ENCODE measurements around the gene MYO10.
"Not testable (repeated sequence)": the region's sequence is repeated elsewhere in the genome, so short reads cannot be mapped to it uniquely, and the experiment has no call there.

The MYO10 gene

GRCh38 chr5:16666883-16667398, 269.1 kb downstream of the MYO10 start:
- DNase-seq (ENCODE audit: low read depth), result no peak

GRCh38 chr5:16666130-16666882, 269.8 kb downstream of the MYO10 start:
- no peak for DNase-seq (ENCODE audit: low read depth)

More at GRCh38 chr5:16666883-16667398, 269.1 kb downstream of the MYO10 start:
- no peak overlapping the region for H3K4me3 ChIP-seq (ENCODE audit: low read depth, low read length)

GRCh38 chr5:16665601-16666000, 270.5 kb downstream of the MYO10 start:
- no peak for DNase-seq (ENCODE audit: low read depth)
- H3K4me3 ChIP-seq (ENCODE audit: low read depth, low read length), result no peak overlapping the region

More at GRCh38 chr5:16666130-16666882, 269.8 kb downstream of the MYO10 start:
- H3K4me3 ChIP-seq (ENCODE audit: low read depth, low read length), result no peak overlapping the region

GRCh38 chr5:16664368-16664767, 271.7 kb downstream of the MYO10 start:
- H3K4me3 ChIP-seq (ENCODE audit: low read depth, low read length), result no peak overlapping the region
- DNase-seq (ENCODE audit: low read depth), result no peak

- no peak for DNase-seq (ENCODE audit: low read depth)
- H3K4me3 ChIP-seq (ENCODE audit: low read depth, low read length), result no peak overlapping the region
Measured at GRCh38 chr5:16663840-16664239, 272.2 kb downstream of the MYO10 start.

GRCh38 chr5:16661713-16662112, 274.4 kb downstream of the MYO10 start:
- no peak for DNase-seq (ENCODE audit: low read depth)

GRCh38 chr5:16660982-16661381, 275.1 kb downstream of the MYO10 start:
- no peak for DNase-seq (ENCODE audit: low read depth)
- no peak overlapping the region for H3K4me3 ChIP-seq (ENCODE audit: low read depth, low read length)

More at GRCh38 chr5:16661713-16662112, 274.4 kb downstream of the MYO10 start:
- H3K4me3 ChIP-seq (ENCODE audit: low read depth, low read length), result no peak overlapping the region

GRCh38 chr5:16659536-16659935, 276.6 kb downstream of the MYO10 start:
- no peak for DNase-seq (ENCODE audit: low read depth)
- no peak overlapping the region for H3K4me3 ChIP-seq (ENCODE audit: low read depth, low read length)

GRCh38 chr5:16656561-16657191, 279.4 kb downstream of the MYO10 start:
- DNase-seq (ENCODE audit: low read depth), result peak; percentile 48
- H3K4me3 ChIP-seq (ENCODE audit: low read depth, low read length), result no peak overlapping the region

- no peak for DNase-seq (ENCODE audit: low read depth)
- H3K4me3 ChIP-seq (ENCODE audit: low read depth, low read length), result no peak overlapping the region
Measured at GRCh38 chr5:16654647-16655334, 281.3 kb downstream of the MYO10 start.

GRCh38 chr5:16648739-16649138, 287.3 kb downstream of the MYO10 start:
- not testable (repeated sequence) for DNase-seq (ENCODE audit: low read depth); H3K4me3 ChIP-seq (ENCODE audit: low read depth, low read length)

- H3K4me3 ChIP-seq (ENCODE audit: low read depth, low read length), result no peak overlapping the region
- no peak for DNase-seq (ENCODE audit: low read depth)
Measured at GRCh38 chr5:16644301-16644889, 291.7 kb downstream of the MYO10 start.

- DNase-seq (ENCODE audit: low read depth), result no peak
- no peak overlapping the region for H3K4me3 ChIP-seq (ENCODE audit: low read depth, low read length)
Measured at GRCh38 chr5:16642867-16643266, 293.2 kb downstream of the MYO10 start.

- no peak for DNase-seq (ENCODE audit: low read depth)
- H3K4me3 ChIP-seq (ENCODE audit: low read depth, low read length), result no peak overlapping the region
Measured at GRCh38 chr5:16639206-16639605, 296.9 kb downstream of the MYO10 start.

- DNase-seq (ENCODE audit: low read depth), result no peak
- no peak overlapping the region for H3K4me3 ChIP-seq (ENCODE audit: low read depth, low read length)
Measured at GRCh38 chr5:16628376-16628775, 307.7 kb downstream of the MYO10 start.

- no peak overlapping the region for H3K4me3 ChIP-seq (ENCODE audit: low read depth, low read length)
- no peak for DNase-seq (ENCODE audit: low read depth)
Measured at GRCh38 chr5:16626696-16627264, 309.3 kb downstream of the MYO10 start.

GRCh38 chr5:16625096-16625495, 311.0 kb downstream of the MYO10 start:
- no peak overlapping the region for H3K4me3 ChIP-seq (ENCODE audit: low read depth, low read length)

GRCh38 chr5:16619136-16619535, 317.0 kb downstream of the MYO10 start:
- no peak for DNase-seq (ENCODE audit: low read depth)
- no peak overlapping the region for H3K4me3 ChIP-seq (ENCODE audit: low read depth, low read length)

More at GRCh38 chr5:16625096-16625495, 311.0 kb downstream of the MYO10 start:
- no peak for DNase-seq (ENCODE audit: low read depth)

- DNase-seq (ENCODE audit: low read depth), result no peak
Measured at GRCh38 chr5:16618138-16618897, 317.8 kb downstream of the MYO10 start.

More at GRCh38 chr5:16618138-16618897, 317.8 kb downstream of the MYO10 start:
- H3K4me3 ChIP-seq (ENCODE audit: low read depth, low read length), result no peak overlapping the region
